Activated T-helper 17 cell treated with anti-CD3 and anti-CD28 coated beads, Interleukin-2, amount 50 U/mL, for 72 hours (primary cell): ENCODE data around the gene DPEP3. TPM values are rescaled to one million over a fixed set of nuclear protein-coding genes. Genes with fewer than 3 reads are reported as not detected.
"Not testable (repeated sequence)": the region's sequence is repeated elsewhere in the genome, so short reads cannot be mapped to it uniquely, and the experiment has no call there.

Experiments used
- ATAC-seq: fragments of 150-1000 bp; cut with Tn5 transposase; replicated peaks from 2 replicates; pipeline ENCODE4 v1.10.0; 2021; ENCODE audit warnings: mild to moderate bottlenecking, moderate library complexity
- H3K27ac Mint-ChIP-seq: one replicate; pipeline ENCODE4 v1.8.0; 2022; ENCODE audit warnings: mixed read lengths
- H3K27me3 Mint-ChIP-seq: one replicate; pipeline ENCODE4 v1.8.0; 2022; ENCODE audit warnings: mixed read lengths
- H3K36me3 Mint-ChIP-seq: one replicate; pipeline ENCODE4 v1.8.0; 2022; ENCODE audit warnings: low read depth, mild to moderate bottlenecking, mixed read lengths
- H3K4me1 Mint-ChIP-seq: one replicate; pipeline ENCODE4 v1.8.0; 2022; ENCODE audit warnings: mixed read lengths
- H3K4me3 Mint-ChIP-seq: one replicate; pipeline ENCODE4 v1.8.0; 2022; ENCODE audit warnings: mild to moderate bottlenecking, mixed read lengths
- H3K9me3 Mint-ChIP-seq: one replicate; pipeline ENCODE4 v1.8.0; 2022; ENCODE audit warnings: mixed read lengths
- total RNA-seq, 2 donors: library from RNA; stranded (reverse); gene quantifications; one replicate each; pipeline ENCODE4 v1.2.3, GENCODE V29; 2022

The DPEP3 gene, protein sequence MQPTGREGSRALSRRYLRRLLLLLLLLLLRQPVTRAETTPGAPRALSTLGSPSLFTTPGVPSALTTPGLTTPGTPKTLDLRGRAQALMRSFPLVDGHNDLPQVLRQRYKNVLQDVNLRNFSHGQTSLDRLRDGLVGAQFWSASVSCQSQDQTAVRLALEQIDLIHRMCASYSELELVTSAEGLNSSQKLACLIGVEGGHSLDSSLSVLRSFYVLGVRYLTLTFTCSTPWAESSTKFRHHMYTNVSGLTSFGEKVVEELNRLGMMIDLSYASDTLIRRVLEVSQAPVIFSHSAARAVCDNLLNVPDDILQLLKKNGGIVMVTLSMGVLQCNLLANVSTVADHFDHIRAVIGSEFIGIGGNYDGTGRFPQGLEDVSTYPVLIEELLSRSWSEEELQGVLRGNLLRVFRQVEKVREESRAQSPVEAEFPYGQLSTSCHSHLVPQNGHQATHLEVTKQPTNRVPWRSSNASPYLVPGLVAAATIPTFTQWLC
- under 1 TPM in 1 of 2 donors, not detected in 1; 0.19 TPM for total RNA-seq

DNA sequence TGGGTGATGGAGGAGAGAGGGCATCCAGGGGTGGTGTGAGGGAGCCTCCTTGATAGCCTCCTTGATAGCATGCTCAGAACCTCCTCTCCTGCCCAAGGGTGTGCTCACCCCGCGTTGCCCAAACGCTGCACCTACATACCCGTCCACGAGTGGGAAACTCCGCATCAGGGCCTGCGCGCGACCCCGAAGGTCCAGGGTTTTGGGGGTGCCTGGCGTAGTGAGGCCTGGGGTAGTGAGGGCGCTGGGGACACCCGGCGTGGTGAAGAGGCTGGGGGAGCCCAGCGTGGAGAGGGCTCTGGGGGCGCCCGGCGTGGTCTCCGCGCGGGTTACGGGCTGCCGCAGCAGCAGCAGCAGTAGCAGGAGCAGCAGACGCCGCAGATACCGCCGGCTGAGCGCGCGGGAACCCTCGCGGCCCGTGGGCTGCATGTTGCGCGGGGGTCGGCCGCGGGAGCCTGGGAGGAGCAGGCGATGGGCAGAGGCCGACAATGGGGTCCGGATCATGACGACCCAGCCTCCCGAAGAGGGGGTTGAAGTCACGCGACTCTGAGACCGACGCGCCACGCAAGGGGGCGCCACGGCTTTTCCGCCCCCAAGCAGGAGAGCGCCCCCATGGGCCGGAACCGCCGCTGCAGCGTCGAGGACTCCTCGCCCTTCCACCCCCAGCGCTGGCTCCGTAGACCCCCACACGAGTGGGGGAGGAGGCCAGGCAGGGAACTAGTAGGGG, at the start of gene DPEP3:
DPEP3 (minus strand) TSS at position 545 of the 724 bp plus-strand sequence; CDS start at position 426, 119 bp downstream.
- Mint-ChIP-seq H3K36me3 (no peaks in the 10 kb centered on the region), H3K27ac (no peak within 1 kb of the TSS), H3K4me3 (no peak within 1 kb of the TSS), H3K9me3 (no peaks in the 10 kb centered on the region), H3K27me3 (no peaks in the 10 kb centered on the region), H3K4me1 (peaks cover 9% of the 10 kb centered on the region)
- no peak for ATAC-seq

DNA sequence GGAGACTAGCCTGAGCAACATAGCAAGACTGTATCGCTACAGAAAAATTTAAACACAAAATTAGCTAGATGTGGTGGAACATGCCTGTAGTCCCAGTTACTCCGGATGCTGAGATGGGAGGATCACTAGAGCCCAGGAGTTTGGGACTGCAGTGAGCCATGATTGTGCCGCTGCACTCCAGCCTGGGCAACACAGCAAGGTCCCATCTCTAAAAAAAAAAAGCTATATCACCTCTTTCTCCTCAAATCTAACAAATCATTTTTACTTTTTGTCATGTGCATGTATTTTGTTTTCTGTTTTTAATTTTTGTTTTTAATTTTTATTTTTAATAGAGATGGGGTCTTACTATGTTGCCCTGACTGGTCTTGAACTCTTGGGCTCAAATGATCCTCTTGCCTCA, 48.7 kb upstream of the DPEP3 start:
- peaks cover 5% of the 10 kb centered on the region for H3K4me1 Mint-ChIP-seq
- no peak for ATAC-seq
- no peaks in the 10 kb centered on the region for H3K27me3 Mint-ChIP-seq
- no peak overlapping the region for H3K27ac Mint-ChIP-seq
- peaks cover 64% of the 10 kb centered on the region for H3K36me3 Mint-ChIP-seq
- H3K9me3 Mint-ChIP-seq, result no peaks in the 10 kb centered on the region
- H3K4me3 Mint-ChIP-seq, result no peak overlapping the region

DNA sequence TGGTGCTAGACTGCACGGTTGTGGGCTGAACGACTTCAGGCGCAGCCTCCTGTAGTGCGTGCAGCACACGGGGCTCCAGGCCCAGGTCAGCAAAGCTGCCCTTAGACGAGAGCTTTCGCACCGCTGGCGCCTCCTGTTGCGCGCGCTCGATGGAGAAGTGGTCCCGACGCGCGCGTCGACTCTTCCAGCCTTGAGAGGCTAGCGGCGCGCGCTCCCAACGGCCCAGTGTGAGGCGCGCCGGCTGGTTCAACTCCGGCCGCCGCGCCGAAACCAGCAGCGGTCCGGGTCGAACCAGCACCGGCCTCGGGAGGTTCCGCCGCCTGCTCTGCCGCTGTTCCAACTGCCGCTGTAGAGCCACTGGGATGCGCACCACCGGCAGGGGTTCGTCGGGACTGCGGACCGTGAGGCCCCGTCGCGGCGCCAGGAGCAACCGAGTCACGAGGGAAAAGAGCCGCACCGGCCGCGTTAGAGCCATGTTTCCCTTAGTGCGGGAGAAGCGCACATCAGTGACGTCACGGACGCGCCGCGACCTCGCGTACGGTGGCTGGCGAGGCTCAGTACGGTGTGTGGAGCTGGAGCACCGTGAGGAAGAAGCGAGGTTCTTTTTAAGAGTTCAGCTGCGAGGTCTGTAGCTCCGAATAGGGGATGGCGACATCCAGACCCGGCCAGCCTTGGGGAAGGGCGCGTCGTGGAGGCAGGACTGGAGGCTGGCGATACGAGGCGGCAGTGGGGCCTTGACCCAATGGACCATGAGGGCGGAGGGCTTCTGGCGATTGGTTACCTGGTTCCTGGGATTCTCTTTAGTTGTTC, 42.6 kb upstream of the DPEP3 start, which contains the start of the genes DDX28 and DUS2:
DDX28 (minus strand) TSS at position 505 of the 810 bp plus-strand sequence; CDS start at position 475, 30 bp downstream.
DUS2 (plus strand) TSS at position 557 of the 810 bp plus-strand sequence. CDS start 14,740 bp downstream, outside the sequence.
- H3K4me3 Mint-ChIP-seq, result peak within 1 kb of the TSS; percentile 89
- H3K27me3 Mint-ChIP-seq, result no peaks in the 10 kb centered on the region
- H3K9me3 Mint-ChIP-seq, result no peaks in the 10 kb centered on the region
- H3K4me1 Mint-ChIP-seq, result no peaks in the 10 kb centered on the region
- peak; percentile 97 for ATAC-seq
- peak within 1 kb of the TSS; percentile 97 for H3K27ac Mint-ChIP-seq
- peaks cover 61% of the 10 kb centered on the region for H3K36me3 Mint-ChIP-seq

DNA sequence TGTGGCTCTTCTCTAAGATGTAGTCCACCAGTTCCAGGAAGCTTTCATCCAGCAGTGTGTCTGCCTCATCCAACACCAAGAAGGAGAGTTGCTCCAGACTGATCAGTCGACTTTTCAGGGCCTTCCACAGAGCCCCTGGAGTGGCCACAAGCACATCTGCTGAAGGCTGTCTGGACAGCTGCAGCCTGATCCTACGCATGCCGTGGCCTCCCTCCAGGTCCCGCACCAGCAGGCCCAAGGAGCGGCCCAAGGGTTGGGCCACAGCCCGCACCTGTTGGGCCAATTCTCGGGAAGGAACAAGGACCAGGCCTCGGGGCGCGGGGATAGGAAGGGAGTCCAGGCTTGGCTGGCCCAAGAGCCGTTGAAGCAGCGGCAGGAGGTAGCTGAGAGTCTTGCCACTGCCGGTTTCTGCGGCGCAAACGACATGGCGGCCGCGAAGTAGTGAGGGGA, 42.0 kb upstream of the DPEP3 start:
- H3K27me3 Mint-ChIP-seq, result no peaks in the 10 kb centered on the region
- H3K4me3 Mint-ChIP-seq, result peak overlapping the region; percentile 89
- ATAC-seq, result no peak
- H3K9me3 Mint-ChIP-seq, result no peaks in the 10 kb centered on the region
- H3K4me1 Mint-ChIP-seq, result no peaks in the 10 kb centered on the region
- H3K36me3 Mint-ChIP-seq, result peaks cover 54% of the 10 kb centered on the region
- peak overlapping the region; percentile 97 for H3K27ac Mint-ChIP-seq

GRCh38 chr16:68021490-68021889, 41.2 kb upstream of the DPEP3 start:
- H3K4me1 Mint-ChIP-seq, result no peaks in the 10 kb centered on the region
- peaks cover 46% of the 10 kb centered on the region for H3K36me3 Mint-ChIP-seq
- no peaks in the 10 kb centered on the region for H3K9me3 Mint-ChIP-seq
- peak overlapping the region; percentile 89 for H3K4me3 Mint-ChIP-seq
- no peak overlapping the region for H3K27ac Mint-ChIP-seq
- ATAC-seq, result no peak
- no peaks in the 10 kb centered on the region for H3K27me3 Mint-ChIP-seq

DNA sequence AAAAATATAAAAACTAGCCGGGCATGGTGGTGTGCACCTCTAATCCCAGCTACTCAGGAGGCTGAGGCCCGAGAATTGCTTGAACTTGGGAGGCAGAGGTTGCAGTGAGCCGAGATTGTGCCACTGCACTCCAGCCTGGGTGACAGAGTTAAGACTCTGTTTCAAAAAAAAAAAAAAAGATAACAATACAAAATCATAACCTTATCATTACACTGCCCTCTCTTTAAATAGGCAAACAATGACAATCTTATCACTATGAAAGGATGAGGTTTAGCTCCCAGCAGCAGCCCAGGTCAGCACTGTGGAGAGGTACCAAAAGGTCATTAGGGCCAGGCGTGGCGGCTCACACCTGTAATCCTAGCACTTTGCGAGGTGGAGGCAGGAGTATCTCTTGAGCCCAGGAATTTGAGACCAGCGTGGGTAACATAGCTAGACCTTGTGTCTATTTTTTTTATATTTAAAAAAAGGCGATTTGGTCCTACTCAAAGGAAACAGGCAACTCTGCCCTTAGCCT, 38.9 kb upstream of the DPEP3 start:
- H3K36me3 Mint-ChIP-seq, result peaks cover 30% of the 10 kb centered on the region
- ATAC-seq, result no peak
- no peaks in the 10 kb centered on the region for H3K4me1 Mint-ChIP-seq
- H3K4me3 Mint-ChIP-seq, result no peak overlapping the region
- H3K9me3 Mint-ChIP-seq, result no peaks in the 10 kb centered on the region
- no peak overlapping the region for H3K27ac Mint-ChIP-seq
- no peaks in the 10 kb centered on the region for H3K27me3 Mint-ChIP-seq

GRCh38 chr16:68015681-68016080, 35.4 kb upstream of the DPEP3 start, which contains the start of gene DPEP2NB:
TSS of gene DPEP2NB (minus strand) at chr16:68015911. CDS start at chr16:68015770, 141 bp downstream.
- Mint-ChIP-seq H3K27me3 (no peaks in the 10 kb centered on the region), H3K9me3 (no peaks in the 10 kb centered on the region), H3K27ac (peak within 1 kb of the TSS; percentile 22)

GRCh38 chr16:68013440-68013839, 33.1 kb upstream of the DPEP3 start:
- H3K36me3 Mint-ChIP-seq, result no peaks in the 10 kb centered on the region
- H3K4me1 Mint-ChIP-seq, result no peaks in the 10 kb centered on the region
- no peak overlapping the region for H3K27ac Mint-ChIP-seq
- no peak overlapping the region for H3K4me3 Mint-ChIP-seq
- no peaks in the 10 kb centered on the region for H3K27me3 Mint-ChIP-seq
- no peaks in the 10 kb centered on the region for H3K9me3 Mint-ChIP-seq
- ATAC-seq, result no peak

More at GRCh38 chr16:68015681-68016080, 35.4 kb upstream of the DPEP3 start, which contains the start of gene DPEP2NB:
- no peak for ATAC-seq
- no peaks in the 10 kb centered on the region for H3K4me1 Mint-ChIP-seq
- H3K36me3 Mint-ChIP-seq, result peaks cover 6% of the 10 kb centered on the region
- H3K4me3 Mint-ChIP-seq, result no peak within 1 kb of the TSS

- not testable (repeated sequence) for ATAC-seq, H3K27ac Mint-ChIP-seq, H3K27me3 Mint-ChIP-seq, H3K9me3 Mint-ChIP-seq, H3K4me1 Mint-ChIP-seq, H3K36me3 Mint-ChIP-seq, H3K4me3 Mint-ChIP-seq
These were observed 29.6 kb upstream of the DPEP3 start for GRCh38 chr16:68009872-68010271.

DNA sequence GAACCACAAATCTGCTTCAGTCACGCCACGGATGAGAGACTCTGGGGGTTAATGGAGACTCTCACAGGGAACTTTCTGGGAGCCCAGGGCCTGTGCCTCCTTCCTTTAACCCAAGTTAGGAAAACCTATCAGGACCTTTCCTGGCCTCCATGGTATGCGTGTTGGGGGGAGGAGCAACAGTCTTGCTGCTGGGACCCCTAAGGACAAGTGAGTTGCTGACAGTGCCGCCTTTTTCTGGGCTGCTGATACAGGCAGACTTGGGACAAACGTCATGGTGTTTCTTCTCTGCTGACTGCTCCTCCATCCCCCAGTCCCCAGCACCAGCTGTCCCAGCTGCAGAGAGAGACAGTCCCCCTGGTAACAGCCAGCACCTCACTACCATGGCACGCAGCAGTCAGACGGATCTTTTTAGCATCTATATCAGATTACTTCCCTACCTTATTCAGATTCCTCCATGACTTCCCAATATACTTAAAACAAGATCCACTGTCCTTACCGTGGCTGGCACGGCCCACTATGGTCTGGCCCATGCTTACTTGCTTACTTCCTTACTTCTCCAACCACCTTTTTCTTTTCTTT, 28.9 kb upstream of the DPEP3 start:
- Mint-ChIP-seq H3K4me1 (peaks cover 8% of the 10 kb centered on the region), H3K4me3 (no peak overlapping the region), H3K27me3 (no peaks in the 10 kb centered on the region), H3K9me3 (no peaks in the 10 kb centered on the region), H3K36me3 (no peaks in the 10 kb centered on the region), H3K27ac (no peak overlapping the region)
- no peak for ATAC-seq

GRCh38 chr16:68005786-68006286, 25.5 kb upstream of the DPEP3 start:
- H3K9me3 Mint-ChIP-seq, result no peaks in the 10 kb centered on the region
- peak overlapping the region; percentile 66 for H3K4me3 Mint-ChIP-seq
- peak; percentile 90 for ATAC-seq
- no peaks in the 10 kb centered on the region for H3K36me3 Mint-ChIP-seq
- peaks cover 8% of the 10 kb centered on the region for H3K4me1 Mint-ChIP-seq
- H3K27ac Mint-ChIP-seq, result peak overlapping the region; percentile 95
- no peaks in the 10 kb centered on the region for H3K27me3 Mint-ChIP-seq

DNA sequence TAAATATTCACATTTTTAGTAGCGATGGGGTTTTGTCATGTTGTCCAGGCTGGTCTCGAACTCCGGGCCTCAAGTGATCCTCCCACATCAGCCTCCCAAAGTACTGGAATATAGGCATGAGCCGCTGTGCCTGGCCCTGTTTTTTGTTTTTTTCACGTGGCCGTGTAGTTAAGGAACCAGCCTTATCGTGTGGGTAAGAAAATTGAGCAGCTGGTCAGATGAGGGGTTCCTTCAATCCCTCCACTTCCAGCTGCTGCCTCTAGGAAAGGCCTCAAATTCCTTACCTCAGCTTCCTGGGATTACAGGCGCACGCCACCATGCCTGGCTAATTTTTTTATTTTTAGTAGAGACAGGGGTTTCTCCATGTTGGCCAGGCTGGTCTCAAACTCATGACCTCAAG, 24.9 kb upstream of the DPEP3 start:
- ATAC-seq, result no peak
- Mint-ChIP-seq H3K9me3 (no peaks in the 10 kb centered on the region), H3K36me3 (no peaks in the 10 kb centered on the region), H3K27me3 (no peaks in the 10 kb centered on the region), H3K27ac (peak overlapping the region; percentile 95), H3K4me1 (peaks cover 13% of the 10 kb centered on the region), H3K4me3 (peak overlapping the region; percentile 66)

- Mint-ChIP-seq H3K36me3 (no peaks in the 10 kb centered on the region), H3K4me1 (peaks cover 27% of the 10 kb centered on the region), H3K4me3 (no peak overlapping the region), H3K27ac (no peak overlapping the region), H3K9me3 (no peaks in the 10 kb centered on the region), H3K27me3 (no peaks in the 10 kb centered on the region)
- no peak for ATAC-seq
These were observed 22.7 kb upstream of the DPEP3 start for GRCh38 chr16:68003031-68003430.
